GM23338 (cell line): ENCODE measurements around the gene RNF220. TPM values are rescaled to one million over a fixed set of nuclear protein-coding genes. Genes with fewer than 3 reads are reported as not detected.

ENCODE experiments used
- ATAC-seq: fragments of 200-7000 bp; cut with Tn5 transposase; 3 replicates; pipeline ENCODE4 v1.9.1; 2020
- DNase-seq: peaks from one replicate; pipeline ENCODE4 v3.0.0-alpha.2; 2015; ENCODE audit warnings: low spot score
- H2AFZ ChIP-seq: fragments of 200-600 bp; sonication (generic); 2 replicates; pipeline ENCODE4 v1.8.0; 2016; ENCODE audit warnings: antibody characterized with exemption, mild to moderate bottlenecking, moderate library complexity
- H3F3A ChIP-seq: fragments of 200-600 bp; sonication (generic); replicated peaks from 2 replicates; pipeline ENCODE4 v1.8.0; 2017; ENCODE audit warnings: antibody characterized with exemption, mixed run types, low read depth
- H3K27ac ChIP-seq: fragments of 200-600 bp; sonication (generic); 2 replicates; pipeline ENCODE4 v1.6.1; 2016; ENCODE audit warnings: low read depth
- H3K27me3 ChIP-seq: fragments of 200-600 bp; sonication (generic); 2 replicates; pipeline ENCODE4 v1.8.0; 2016; ENCODE audit warnings: mild to moderate bottlenecking, mixed run types, moderate library complexity; ENCODE audit not compliant: insufficient read depth
- H3K36me3 ChIP-seq: fragments of 200-600 bp; sonication (generic); 2 replicates; pipeline ENCODE4 v1.8.0; 2016; ENCODE audit warnings: mild to moderate bottlenecking; ENCODE audit not compliant: insufficient read depth
- H3K4me1 ChIP-seq: fragments of 200-600 bp; sonication (generic); 2 replicates; pipeline ENCODE4 v1.8.0; 2016; ENCODE audit warnings: mild to moderate bottlenecking, moderate library complexity; ENCODE audit not compliant: insufficient read depth
- H3K4me2 ChIP-seq: fragments of 200-600 bp; sonication (generic); 2 replicates; pipeline ENCODE4 v1.7.1; 2017; ENCODE audit warnings: mixed run types
- H3K4me3 ChIP-seq: fragments of 200-600 bp; sonication (generic); 2 replicates; pipeline ENCODE4 v1.6.1; 2016; ENCODE audit warnings: mixed run types
- H3K79me2 ChIP-seq: fragments of 200-600 bp; sonication (generic); replicated peaks from 2 replicates; pipeline ENCODE4 v1.8.0; 2017; ENCODE audit warnings: mild to moderate bottlenecking; ENCODE audit not compliant: insufficient read depth
- H3K9me2 ChIP-seq: fragments of 200-600 bp; sonication (generic); 2 replicates; pipeline ENCODE4 v1.8.0; 2017; ENCODE audit not compliant: insufficient read depth
- H4K20me1 ChIP-seq: fragments of 200-600 bp; sonication (generic); replicated peaks from 2 replicates; pipeline ENCODE4 v1.8.0; 2017; ENCODE audit warnings: mild to moderate bottlenecking; ENCODE audit not compliant: insufficient read depth
- H3K27ac Mint-ChIP-seq: 2 replicates; pipeline ENCODE4 v1.8.0; 2020; ENCODE audit warnings: inconsistent platforms, mild to moderate bottlenecking, moderate library complexity, mixed read lengths
- H3K27me3 Mint-ChIP-seq: 3 replicates; pipeline ENCODE4 v1.8.0; 2022; ENCODE audit warnings: low read depth, mild to moderate bottlenecking, moderate library complexity, mixed read lengths, inconsistent platforms; ENCODE audit not compliant: insufficient read depth, poor library complexity
- H3K36me3 Mint-ChIP-seq: 3 replicates; pipeline ENCODE4 v1.8.0; 2021; ENCODE audit warnings: low read depth, mild to moderate bottlenecking, inconsistent platforms, moderate library complexity, mixed read lengths
- H3K4me1 Mint-ChIP-seq: 3 replicates; pipeline ENCODE4 v1.8.0; 2020; ENCODE audit warnings: mild to moderate bottlenecking, inconsistent platforms, mixed read lengths
- H3K4me3 Mint-ChIP-seq: 3 replicates; pipeline ENCODE4 v1.8.0; 2021; ENCODE audit warnings: moderate library complexity, mild to moderate bottlenecking, inconsistent platforms, mixed read lengths
- H3K9me3 Mint-ChIP-seq: 3 replicates; pipeline ENCODE4 v1.8.0; 2020; ENCODE audit warnings: moderate library complexity, mild to moderate bottlenecking, inconsistent platforms, mixed read lengths
- CREB1 ChIP-seq: fragments of 250-450 bp; sonication (Bioruptor Pico); IDR thresholded peaks from 2 replicates; pipeline ENCODE4 v1.5.0; 2020; ENCODE audit warnings: low read depth, mild to moderate bottlenecking, moderate library complexity
- CTCF ChIP-seq, 2 experiments: fragments of 200-600 bp in 1 of 2; sonication (generic) in 1 of 2; conservative IDR thresholded peaks; 2 replicates each; pipeline versions ENCODE4 v1.5.1 to v1.6.1; 2016 to 2017; ENCODE audit warnings: antibody characterized with exemption in 2 of 2, low read depth in 2 of 2, mild to moderate bottlenecking in 2 of 2, moderate library complexity in 1 of 2
- EZH2 ChIP-seq: fragments of 200-600 bp; sonication (generic); IDR thresholded peaks from one replicate; pipeline ENCODE4 v1.8.0; 2017; ENCODE audit warnings: antibody characterized with exemption, mild to moderate bottlenecking, low read depth; ENCODE audit not compliant: unreplicated experiment
- EZH2phosphoT487 ChIP-seq: fragments of 200-600 bp; sonication (generic); IDR thresholded peaks from one replicate; pipeline ENCODE4 v1.8.1; 2018; ENCODE audit warnings: antibody characterized with exemption; ENCODE audit not compliant: unreplicated experiment
- JUNB ChIP-seq: IDR thresholded peaks from one replicate; pipeline ENCODE4 v1.6.1; 2016; ENCODE audit warnings: antibody characterized with exemption; ENCODE audit not compliant: unreplicated experiment
- NANOG ChIP-seq: IDR thresholded peaks from 2 replicates; pipeline ENCODE4 v1.6.1; 2016; ENCODE audit warnings: antibody characterized with exemption, borderline replicate concordance
- POLR2AphosphoS5 ChIP-seq: IDR thresholded peaks from 2 replicates; pipeline ENCODE4 v1.6.1; 2016; ENCODE audit warnings: antibody characterized with exemption, low read depth
- STAT1 ChIP-seq: IDR thresholded peaks from one replicate; pipeline ENCODE4 v1.6.1; 2016; ENCODE audit warnings: antibody characterized with exemption; ENCODE audit not compliant: unreplicated experiment
- ZNF114 ChIP-seq: fragments of 250-450 bp; sonication (Bioruptor Pico); IDR thresholded peaks from 2 replicates; pipeline ENCODE4 v1.5.0; 2020; ENCODE audit warnings: mild to moderate bottlenecking, moderate library complexity
- ZNF331 ChIP-seq: fragments of 250-450 bp; sonication (Bioruptor Pico); IDR thresholded peaks from 2 replicates; pipeline ENCODE4 v1.5.0; 2020; ENCODE audit warnings: low read depth, mild to moderate bottlenecking, moderate library complexity
- polyA plus RNA-seq: library from polyadenylated mRNA; unstranded; fragments of >200 nt; fragmentation: Nextera tagmentation; extraction: Ambion mirVana; gene quantifications from 2 replicates; pipeline ENCODE4 v1.2.1, GENCODE V29; 2016
- total RNA-seq: library from RNA; depleted of rRNA; stranded (reverse); fragments of >200 nt; shearing (Covaris generic); gene quantifications from 2 replicates; pipeline ENCODE4 v1.2.3, GENCODE V29; 2014
- TF ChIP-seq, protein P1 (sequence below): fragments of 250-450 bp; sonication (Bioruptor Pico); IDR thresholded peaks from 2 replicates; pipeline ENCODE4 v1.5.0; 2020; ENCODE audit warnings: mild to moderate bottlenecking, moderate library complexity
- TF ChIP-seq, protein P2 (sequence below): IDR thresholded peaks from 2 replicates; pipeline ENCODE4 v1.6.1; 2016; ENCODE audit warnings: antibody characterized with exemption
- TF ChIP-seq, protein P3 (sequence below): IDR thresholded peaks from one replicate; pipeline ENCODE4 v1.6.1; 2018; ENCODE audit warnings: antibody characterized with exemption; ENCODE audit not compliant: unreplicated experiment

The RNF220 gene
- total and polyA plus RNA-seq, 2 experiments from 2014 or later, result 72.8 to 168 TPM

DNA sequence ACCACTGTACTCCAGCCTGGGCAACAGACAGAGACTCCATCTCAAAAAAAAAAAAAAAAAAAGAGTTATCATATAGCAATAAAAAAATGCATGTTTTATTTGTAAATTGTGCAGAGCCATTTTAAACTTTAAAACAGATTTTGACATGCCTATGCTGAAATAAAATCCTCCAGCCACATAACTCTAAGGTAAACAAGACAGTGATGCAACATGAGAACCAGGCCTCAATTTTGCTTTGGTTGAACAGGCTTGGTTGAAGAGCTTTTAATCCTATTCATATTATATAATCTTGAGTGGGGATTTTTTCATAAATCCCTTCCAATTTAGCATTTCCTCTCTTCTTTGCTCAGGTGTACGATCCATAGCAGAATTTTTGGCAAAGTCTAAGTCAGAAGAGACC, 295.5 kb downstream of the RNF220 start (continued):
- TF ChIP-seq, protein P1, sequence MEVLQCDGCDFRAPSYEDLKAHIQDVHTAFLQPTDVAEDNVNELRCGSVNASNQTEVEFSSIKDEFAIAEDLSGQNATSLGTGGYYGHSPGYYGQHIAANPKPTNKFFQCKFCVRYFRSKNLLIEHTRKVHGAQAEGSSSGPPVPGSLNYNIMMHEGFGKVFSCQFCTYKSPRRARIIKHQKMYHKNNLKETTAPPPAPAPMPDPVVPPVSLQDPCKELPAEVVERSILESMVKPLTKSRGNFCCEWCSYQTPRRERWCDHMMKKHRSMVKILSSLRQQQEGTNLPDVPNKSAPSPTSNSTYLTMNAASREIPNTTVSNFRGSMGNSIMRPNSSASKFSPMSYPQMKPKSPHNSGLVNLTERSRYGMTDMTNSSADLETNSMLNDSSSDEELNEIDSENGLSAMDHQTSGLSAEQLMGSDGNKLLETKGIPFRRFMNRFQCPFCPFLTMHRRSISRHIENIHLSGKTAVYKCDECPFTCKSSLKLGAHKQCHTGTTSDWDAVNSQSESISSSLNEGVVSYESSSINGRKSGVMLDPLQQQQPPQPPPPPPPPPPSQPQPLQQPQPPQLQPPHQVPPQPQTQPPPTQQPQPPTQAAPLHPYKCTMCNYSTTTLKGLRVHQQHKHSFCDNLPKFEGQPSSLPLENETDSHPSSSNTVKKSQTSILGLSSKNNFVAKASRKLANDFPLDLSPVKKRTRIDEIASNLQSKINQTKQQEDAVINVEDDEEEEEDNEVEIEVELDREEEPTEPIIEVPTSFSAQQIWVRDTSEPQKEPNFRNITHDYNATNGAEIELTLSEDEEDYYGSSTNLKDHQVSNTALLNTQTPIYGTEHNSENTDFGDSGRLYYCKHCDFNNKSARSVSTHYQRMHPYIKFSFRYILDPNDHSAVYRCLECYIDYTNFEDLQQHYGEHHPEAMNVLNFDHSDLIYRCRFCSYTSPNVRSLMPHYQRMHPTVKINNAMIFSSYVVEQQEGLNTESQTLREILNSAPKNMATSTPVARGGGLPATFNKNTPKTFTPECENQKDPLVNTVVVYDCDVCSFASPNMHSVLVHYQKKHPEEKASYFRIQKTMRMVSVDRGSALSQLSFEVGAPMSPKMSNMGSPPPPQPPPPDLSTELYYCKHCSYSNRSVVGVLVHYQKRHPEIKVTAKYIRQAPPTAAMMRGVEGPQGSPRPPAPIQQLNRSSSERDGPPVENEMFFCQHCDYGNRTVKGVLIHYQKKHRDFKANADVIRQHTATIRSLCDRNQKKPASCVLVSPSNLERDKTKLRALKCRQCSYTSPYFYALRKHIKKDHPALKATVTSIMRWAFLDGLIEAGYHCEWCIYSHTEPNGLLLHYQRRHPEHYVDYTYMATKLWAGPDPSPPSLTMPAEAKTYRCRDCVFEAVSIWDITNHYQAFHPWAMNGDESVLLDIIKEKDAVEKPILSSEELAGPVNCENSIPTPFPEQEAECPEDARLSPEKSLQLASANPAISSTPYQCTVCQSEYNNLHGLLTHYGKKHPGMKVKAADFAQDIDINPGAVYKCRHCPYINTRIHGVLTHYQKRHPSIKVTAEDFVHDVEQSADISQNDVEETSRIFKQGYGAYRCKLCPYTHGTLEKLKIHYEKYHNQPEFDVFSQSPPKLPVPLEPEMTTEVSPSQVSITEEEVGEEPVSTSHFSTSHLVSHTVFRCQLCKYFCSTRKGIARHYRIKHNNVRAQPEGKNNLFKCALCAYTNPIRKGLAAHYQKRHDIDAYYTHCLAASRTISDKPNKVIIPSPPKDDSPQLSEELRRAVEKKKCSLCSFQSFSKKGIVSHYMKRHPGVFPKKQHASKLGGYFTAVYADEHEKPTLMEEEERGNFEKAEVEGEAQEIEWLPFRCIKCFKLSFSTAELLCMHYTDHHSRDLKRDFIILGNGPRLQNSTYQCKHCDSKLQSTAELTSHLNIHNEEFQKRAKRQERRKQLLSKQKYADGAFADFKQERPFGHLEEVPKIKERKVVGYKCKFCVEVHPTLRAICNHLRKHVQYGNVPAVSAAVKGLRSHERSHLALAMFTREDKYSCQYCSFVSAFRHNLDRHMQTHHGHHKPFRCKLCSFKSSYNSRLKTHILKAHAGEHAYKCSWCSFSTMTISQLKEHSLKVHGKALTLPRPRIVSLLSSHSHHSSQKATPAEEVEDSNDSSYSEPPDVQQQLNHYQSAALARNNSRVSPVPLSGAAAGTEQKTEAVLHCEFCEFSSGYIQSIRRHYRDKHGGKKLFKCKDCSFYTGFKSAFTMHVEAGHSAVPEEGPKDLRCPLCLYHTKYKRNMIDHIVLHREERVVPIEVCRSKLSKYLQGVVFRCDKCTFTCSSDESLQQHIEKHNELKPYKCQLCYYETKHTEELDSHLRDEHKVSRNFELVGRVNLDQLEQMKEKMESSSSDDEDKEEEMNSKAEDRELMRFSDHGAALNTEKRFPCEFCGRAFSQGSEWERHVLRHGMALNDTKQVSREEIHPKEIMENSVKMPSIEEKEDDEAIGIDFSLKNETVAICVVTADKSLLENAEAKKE (CRISPR knock-in tag), result no peak

DNA sequence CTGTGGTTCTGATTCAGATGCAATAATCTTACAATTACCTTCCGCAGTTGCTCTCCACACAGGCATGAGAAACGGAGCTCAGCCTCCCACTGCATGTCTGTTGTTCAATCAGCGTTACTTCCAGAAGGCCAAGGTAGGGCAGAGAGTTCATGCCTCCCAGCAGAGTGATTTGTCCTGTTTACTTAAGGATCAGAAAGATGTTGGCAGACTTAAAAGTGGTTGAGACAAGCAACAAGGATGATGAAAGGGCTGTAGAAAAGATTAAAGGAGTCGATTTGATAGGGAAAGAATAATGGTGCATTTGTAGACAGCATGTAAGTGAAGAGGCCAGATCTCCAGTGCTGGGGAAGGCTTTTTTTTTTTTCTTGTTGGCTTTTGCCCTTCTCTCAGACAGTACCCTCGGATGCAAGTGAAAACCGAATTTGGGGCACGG, 296.1 kb downstream of the RNF220 start:
- no peaks in the 10 kb centered on the region for H4K20me1 ChIP-seq
- H3K4me3 ChIP-seq, result no peak overlapping the region
- no peak for DNase-seq
- no peak for ATAC-seq
- no peak overlapping the region for H3K27ac ChIP-seq
- H3K27me3 Mint-ChIP-seq, result peaks cover 7% of the 10 kb centered on the region
- H3K36me3 Mint-ChIP-seq, result no peaks in the 10 kb centered on the region
- H2AFZ ChIP-seq, result 0 out of 2 replicates have a peak overlapping the region, but pooled peaks have one; percentile 61
- H3K4me2 ChIP-seq, result no peak overlapping the region
- no peaks in the 10 kb centered on the region for H3K9me2 ChIP-seq
- H3K36me3 ChIP-seq, result no peaks in the 10 kb centered on the region
- H3K4me3 Mint-ChIP-seq, result no peak overlapping the region
- H3K4me1 ChIP-seq, result no peaks in the 10 kb centered on the region
- H3K4me1 Mint-ChIP-seq, result peaks cover 6% of the 10 kb centered on the region
- H3K27ac Mint-ChIP-seq, result no peak overlapping the region
- H3K27me3 ChIP-seq, result no peaks in the 10 kb centered on the region
- H3K9me3 Mint-ChIP-seq, result no peaks in the 10 kb centered on the region
- no peaks in the 10 kb centered on the region for H3K79me2 ChIP-seq
- H3F3A ChIP-seq, result peaks cover 3% of the 10 kb centered on the region
- TF ChIP-seq CTCF (conservative IDR thresholded peaks at IDR 0.05; ENCODE audit: low read depth in 2 of 2), result no peak
- no peak for TF ChIP-seq ZNF114 (CRISPR knock-in tag)
- TF ChIP-seq NANOG, result no peak
- TF ChIP-seq JUNB, result no peak
- TF ChIP-seq CREB1 (CRISPR knock-in tag), result no peak
- TF ChIP-seq ZNF331 (CRISPR knock-in tag), result no peak
- TF ChIP-seq, protein P2, sequence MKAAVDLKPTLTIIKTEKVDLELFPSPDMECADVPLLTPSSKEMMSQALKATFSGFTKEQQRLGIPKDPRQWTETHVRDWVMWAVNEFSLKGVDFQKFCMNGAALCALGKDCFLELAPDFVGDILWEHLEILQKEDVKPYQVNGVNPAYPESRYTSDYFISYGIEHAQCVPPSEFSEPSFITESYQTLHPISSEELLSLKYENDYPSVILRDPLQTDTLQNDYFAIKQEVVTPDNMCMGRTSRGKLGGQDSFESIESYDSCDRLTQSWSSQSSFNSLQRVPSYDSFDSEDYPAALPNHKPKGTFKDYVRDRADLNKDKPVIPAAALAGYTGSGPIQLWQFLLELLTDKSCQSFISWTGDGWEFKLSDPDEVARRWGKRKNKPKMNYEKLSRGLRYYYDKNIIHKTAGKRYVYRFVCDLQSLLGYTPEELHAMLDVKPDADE, result no peak
- TF ChIP-seq EZH2, result no peak
- TF ChIP-seq, protein P3, sequence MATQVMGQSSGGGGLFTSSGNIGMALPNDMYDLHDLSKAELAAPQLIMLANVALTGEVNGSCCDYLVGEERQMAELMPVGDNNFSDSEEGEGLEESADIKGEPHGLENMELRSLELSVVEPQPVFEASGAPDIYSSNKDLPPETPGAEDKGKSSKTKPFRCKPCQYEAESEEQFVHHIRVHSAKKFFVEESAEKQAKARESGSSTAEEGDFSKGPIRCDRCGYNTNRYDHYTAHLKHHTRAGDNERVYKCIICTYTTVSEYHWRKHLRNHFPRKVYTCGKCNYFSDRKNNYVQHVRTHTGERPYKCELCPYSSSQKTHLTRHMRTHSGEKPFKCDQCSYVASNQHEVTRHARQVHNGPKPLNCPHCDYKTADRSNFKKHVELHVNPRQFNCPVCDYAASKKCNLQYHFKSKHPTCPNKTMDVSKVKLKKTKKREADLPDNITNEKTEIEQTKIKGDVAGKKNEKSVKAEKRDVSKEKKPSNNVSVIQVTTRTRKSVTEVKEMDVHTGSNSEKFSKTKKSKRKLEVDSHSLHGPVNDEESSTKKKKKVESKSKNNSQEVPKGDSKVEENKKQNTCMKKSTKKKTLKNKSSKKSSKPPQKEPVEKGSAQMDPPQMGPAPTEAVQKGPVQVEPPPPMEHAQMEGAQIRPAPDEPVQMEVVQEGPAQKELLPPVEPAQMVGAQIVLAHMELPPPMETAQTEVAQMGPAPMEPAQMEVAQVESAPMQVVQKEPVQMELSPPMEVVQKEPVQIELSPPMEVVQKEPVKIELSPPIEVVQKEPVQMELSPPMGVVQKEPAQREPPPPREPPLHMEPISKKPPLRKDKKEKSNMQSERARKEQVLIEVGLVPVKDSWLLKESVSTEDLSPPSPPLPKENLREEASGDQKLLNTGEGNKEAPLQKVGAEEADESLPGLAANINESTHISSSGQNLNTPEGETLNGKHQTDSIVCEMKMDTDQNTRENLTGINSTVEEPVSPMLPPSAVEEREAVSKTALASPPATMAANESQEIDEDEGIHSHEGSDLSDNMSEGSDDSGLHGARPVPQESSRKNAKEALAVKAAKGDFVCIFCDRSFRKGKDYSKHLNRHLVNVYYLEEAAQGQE, result no peak
- no peak for TF ChIP-seq EZH2phosphoT487
- no peak for TF ChIP-seq STAT1
- no peak for TF ChIP-seq POLR2AphosphoS5
